ENCODE measurements around the gene STARD3. TPM values are rescaled to one million over a fixed set of nuclear protein-coding genes. Genes with fewer than 3 reads are reported as not detected.
A peak's percentile ranks its signal among the peaks of the same experiment; 100 is the strongest.

The STARD3 gene
- total and polyA plus RNA-seq, 9 of the 15 experiments (the other 6 are each of a cell fraction or from before 2014, with no cell fraction given), result 0.63 to 87.0 (median 46.0) TPM

GRCh38 chr17:39703913-39704312, 67.0 kb downstream of the STARD3 start:
- ChIA-PET POLR2A (interaction anchor here (0.6 to 2.0 kb wide), 3 partner anchors 15 to 141 kb away, joined by 3 to 10 read pairs (median 3); partner anchors contain the start of gene PGAP3), CTCF (ENCODE audit: low intra/inter-chr PET ratio) (no interaction called here)
- no peaks in the 10 kb centered on the region for H3K36me3 ChIP-seq (ENCODE audit: control insufficient read depth, insufficient read depth, low read length)
- ATAC-seq, result no peak
- FAIRE-seq, result no peak
- peaks cover 0 to 26% of the 10 kb centered on the region in 2 experiments; a peak in 3 of 5 replicates for H3K4me1 ChIP-seq (replicated peaks in 1 of 2; ENCODE audit: control insufficient read depth in 2 of 2, insufficient read depth in 2 of 2, low read length in 2 of 2)
- no peaks in the 10 kb centered on the region for H3K9me3 ChIP-seq (replicated peaks; ENCODE audit: control insufficient read depth, insufficient read depth, low read depth, low read length)
- H3K9ac ChIP-seq (ENCODE audit: insufficient read depth in 1 of 2, low read depth in 2 of 2, low read length in 2 of 2), result no peak overlapping the region; a peak in 1 of 4 replicates
- DNase-seq (ENCODE audit: extremely low read depth in 1 of 4, low spot score in 3 of 4), result no peak
- no peak overlapping the region for H2AFZ ChIP-seq (ENCODE audit: low read depth, low read length)
- no peaks in the 10 kb centered on the region for H3K79me2 ChIP-seq (ENCODE audit: control insufficient read depth, insufficient read depth, low read length)
- TF ChIP-seq ZNF785 (CRISPR knock-in tag; IDR thresholded peaks at IDR 0.05), result no peak
- TF ChIP-seq ZNF24 (IDR thresholded peaks at IDR 0.05), result peak; percentile 95
- TF ChIP-seq KDM1A (IDR thresholded peaks at IDR 0.05), result no peak
- TF ChIP-seq RFX7 (CRISPR knock-in tag; IDR thresholded peaks at IDR 0.05), result no peak
- H3K9me1 ChIP-seq (ENCODE audit: control insufficient read depth, insufficient read depth, low read length), result no peaks in the 10 kb centered on the region
- intact Hi-C loops (cut with micrococcal nuclease), result no loop called here
- no peaks in the 10 kb centered on the region; the same call in 1 of the 2 replicates for H4K20me1 ChIP-seq (replicated peaks; ENCODE audit: control insufficient read depth, insufficient read depth, low read length)
- in situ Hi-C loops (cut with MboI), result no loop called here
- no peaks in the 10 kb centered on the region; a peak in 1 of 5 replicates for H3K27me3 ChIP-seq (ENCODE audit: control insufficient read depth in 2 of 2, insufficient read depth in 2 of 2, low read length in 2 of 2)
- no TSS peak for BruUV-seq (replicated peaks)
- no peak overlapping the region for H3K27ac ChIP-seq (ENCODE audit: extremely low read depth, low read depth, low read length)
- 38% methylated on average over 5 of the region's 5 CpGs for WGBS (ENCODE audit: insufficient coverage, low coverage, missing lambda C conversion rate)
- no peak overlapping the region for H3K4me2 ChIP-seq (ENCODE audit: insufficient read depth, low read length)
- no peak overlapping the region for H3K4me3 ChIP-seq

GRCh38 chr17:39704821-39705551, 68.0 kb downstream of the STARD3 start:
- H3K4me1 ChIP-seq (replicated peaks in 1 of 2; ENCODE audit: control insufficient read depth in 2 of 2, insufficient read depth in 2 of 2, low read length in 2 of 2), result peaks cover 0 to 30% of the 10 kb centered on the region in 2 experiments; a peak in 3 of 5 replicates
- H3K9ac ChIP-seq (ENCODE audit: insufficient read depth in 1 of 2, low read depth in 2 of 2, low read length in 2 of 2), result peak overlapping the region in 1 of 2 experiments; percentile 59; a peak in 2 of 4 replicates
- intact Hi-C loops (cut with micrococcal nuclease), result no loop called here
- 42% methylated on average over 10 of the region's 11 CpGs for WGBS (ENCODE audit: insufficient coverage, low coverage, missing lambda C conversion rate)
- TF ChIP-seq MECOM (CRISPR knock-in tag; IDR thresholded peaks at IDR 0.05) (no peak), ZKSCAN1 (IDR thresholded peaks at IDR 0.05; ENCODE audit: low read depth, low read length) (peak; percentile 85), TEAD1 (CRISPR knock-in tag; IDR thresholded peaks at IDR 0.05) (peak in 1 of 2 experiments; percentile 66; a peak in 1 of 4 replicates), ZNF609 (CRISPR knock-in tag; IDR thresholded peaks at IDR 0.05; ENCODE audit: borderline replicate concordance) (no peak)
- H3K9me3 ChIP-seq (replicated peaks; ENCODE audit: control insufficient read depth, insufficient read depth, low read depth, low read length), result no peaks in the 10 kb centered on the region
- FAIRE-seq, result no peak
- H2AFZ ChIP-seq (ENCODE audit: low read depth, low read length), result no peak overlapping the region
- in situ Hi-C loops (cut with MboI), result no loop called here
- CTCF ChIA-PET (ENCODE audit: low intra/inter-chr PET ratio), result no interaction called here
- H3K27ac ChIP-seq (ENCODE audit: extremely low read depth, low read depth, low read length), result no peak overlapping the region
- no peak for DNase-seq (ENCODE audit: extremely low read depth in 1 of 4, low spot score in 3 of 4)
- POLR2A ChIA-PET, result interaction anchor here (1.5 to 1.6 kb wide), 2 partner anchors 10 to 17 kb away, joined by 4 read pairs; partner anchors contain the start of gene PGAP3
- H3K27me3 ChIP-seq (ENCODE audit: control insufficient read depth in 2 of 2, insufficient read depth in 2 of 2, low read length in 2 of 2), result peaks cover 0 to under 1% of the 10 kb centered on the region in 2 experiments; a peak in 1 of 5 replicates
- H3K4me3 ChIP-seq, result no peak overlapping the region
- BruUV-seq (replicated peaks), result no TSS peak
- ATAC-seq, result no peak
- H3K79me2 ChIP-seq (ENCODE audit: control insufficient read depth, insufficient read depth, low read length), result no peaks in the 10 kb centered on the region
- no peaks in the 10 kb centered on the region; the same call in 1 of the 2 replicates for H4K20me1 ChIP-seq (replicated peaks; ENCODE audit: control insufficient read depth, insufficient read depth, low read length)
- no peaks in the 10 kb centered on the region for H3K36me3 ChIP-seq (ENCODE audit: control insufficient read depth, insufficient read depth, low read length)
- no peak overlapping the region for H3K4me2 ChIP-seq (ENCODE audit: insufficient read depth, low read length)
- H3K9me1 ChIP-seq (ENCODE audit: control insufficient read depth, insufficient read depth, low read length), result no peaks in the 10 kb centered on the region
